Calu3 (cell line): ENCODE results near the gene DRC1. TPM values are rescaled to one million over a fixed set of nuclear protein-coding genes. Genes with fewer than 3 reads are reported as not detected.

Source experiments
- BruUV-seq: library from RNA; stranded (reverse); fragments of 400-500 nt; replicated peaks from 2 replicates; lab custom pipeline; 2021; lab: Mats Ljungman, UMichigan
- CTCF ChIA-PET: fragments of 300-600 bp; sonication (Branson Sonifier 250); formaldehyde crosslinking; loops from one replicate; lab custom pipeline; 2022; ENCODE audit warnings: antibody characterized with exemption; lab: Charles Lee
- DNase-seq: peaks from one replicate; pipeline ENCODE4 v3.0.0; 2022
- H3K27ac Mint-ChIP-seq: one replicate; pipeline ENCODE4 v1.8.0; 2022; ENCODE audit warnings: mixed read lengths; ENCODE audit not compliant: unreplicated experiment
- H3K27me3 Mint-ChIP-seq: one replicate; pipeline ENCODE4 v1.8.0; 2022; ENCODE audit warnings: mixed read lengths; ENCODE audit not compliant: unreplicated experiment
- H3K36me3 Mint-ChIP-seq: one replicate; pipeline ENCODE4 v1.8.0; 2022; ENCODE audit warnings: mild to moderate bottlenecking, moderate library complexity, mixed read lengths; ENCODE audit not compliant: insufficient read depth, unreplicated experiment
- H3K4me1 Mint-ChIP-seq: one replicate; pipeline ENCODE4 v1.8.0; 2022; ENCODE audit warnings: mild to moderate bottlenecking, low read depth, mixed read lengths; ENCODE audit not compliant: unreplicated experiment
- H3K4me3 Mint-ChIP-seq: one replicate; pipeline ENCODE4 v1.8.0; 2022; ENCODE audit warnings: mild to moderate bottlenecking, low read depth, moderate library complexity, mixed read lengths; ENCODE audit not compliant: unreplicated experiment
- H3K9me3 Mint-ChIP-seq: one replicate; pipeline ENCODE4 v1.8.0; 2022; ENCODE audit warnings: low read depth, mixed read lengths; ENCODE audit not compliant: unreplicated experiment
- intact Hi-C: fragments of 100-400 bp; cut with micrococcal nuclease; formaldehyde crosslinking; loops from one replicate; pipeline ENCODE4 v1.10.0; 2022; ENCODE audit not compliant: unreplicated experiment
- total RNA-seq: library from RNA; stranded (reverse); gene quantifications from 2 replicates; pipeline ENCODE4 v1.2.3, GENCODE V29; 2022
- TF ChIP-seq, protein P1 (sequence below): fragments of 200-600 bp; IDR thresholded peaks from one replicate; pipeline ENCODE4 v1.8.0; 2022; ENCODE audit warnings: antibody characterized with exemption; ENCODE audit not compliant: unreplicated experiment

The DRC1 gene
- total RNA-seq, 1 experiment from 2014 or later = not detected

DNA sequence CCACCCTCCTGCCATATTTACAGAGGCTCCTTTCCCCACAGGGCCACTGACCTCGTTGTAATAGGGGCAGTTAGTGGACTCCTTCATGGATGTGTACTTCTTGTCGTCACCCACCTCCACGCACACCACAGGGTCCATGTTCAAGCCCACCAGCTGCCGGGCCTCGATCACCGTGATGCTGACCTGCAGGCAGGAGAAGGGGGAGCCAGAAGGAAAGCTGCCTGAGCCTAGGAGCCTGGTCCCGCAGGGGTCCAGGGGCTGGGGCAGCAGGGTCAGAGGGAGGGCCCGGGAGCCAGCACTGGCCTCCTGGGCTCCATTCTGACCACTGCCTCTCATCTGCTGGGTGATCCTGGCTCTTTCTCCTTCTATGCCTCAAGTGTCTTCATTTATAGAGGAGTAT, 93.2 kb downstream of the DRC1 start:
- Mint-ChIP-seq H3K4me3 (no peak overlapping the region), H3K4me1 (no peaks in the 10 kb centered on the region), H3K36me3 (no peaks in the 10 kb centered on the region), H3K27me3 (peaks cover 28% of the 10 kb centered on the region), H3K27ac (no peak overlapping the region), H3K9me3 (no peaks in the 10 kb centered on the region)
- DNase-seq = no peak
- intact Hi-C loops = no loop called here
- TF ChIP-seq, protein P1, sequence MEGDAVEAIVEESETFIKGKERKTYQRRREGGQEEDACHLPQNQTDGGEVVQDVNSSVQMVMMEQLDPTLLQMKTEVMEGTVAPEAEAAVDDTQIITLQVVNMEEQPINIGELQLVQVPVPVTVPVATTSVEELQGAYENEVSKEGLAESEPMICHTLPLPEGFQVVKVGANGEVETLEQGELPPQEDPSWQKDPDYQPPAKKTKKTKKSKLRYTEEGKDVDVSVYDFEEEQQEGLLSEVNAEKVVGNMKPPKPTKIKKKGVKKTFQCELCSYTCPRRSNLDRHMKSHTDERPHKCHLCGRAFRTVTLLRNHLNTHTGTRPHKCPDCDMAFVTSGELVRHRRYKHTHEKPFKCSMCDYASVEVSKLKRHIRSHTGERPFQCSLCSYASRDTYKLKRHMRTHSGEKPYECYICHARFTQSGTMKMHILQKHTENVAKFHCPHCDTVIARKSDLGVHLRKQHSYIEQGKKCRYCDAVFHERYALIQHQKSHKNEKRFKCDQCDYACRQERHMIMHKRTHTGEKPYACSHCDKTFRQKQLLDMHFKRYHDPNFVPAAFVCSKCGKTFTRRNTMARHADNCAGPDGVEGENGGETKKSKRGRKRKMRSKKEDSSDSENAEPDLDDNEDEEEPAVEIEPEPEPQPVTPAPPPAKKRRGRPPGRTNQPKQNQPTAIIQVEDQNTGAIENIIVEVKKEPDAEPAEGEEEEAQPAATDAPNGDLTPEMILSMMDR = no peak
- CTCF ChIA-PET = no interaction called here
- no TSS peak for BruUV-seq

DNA sequence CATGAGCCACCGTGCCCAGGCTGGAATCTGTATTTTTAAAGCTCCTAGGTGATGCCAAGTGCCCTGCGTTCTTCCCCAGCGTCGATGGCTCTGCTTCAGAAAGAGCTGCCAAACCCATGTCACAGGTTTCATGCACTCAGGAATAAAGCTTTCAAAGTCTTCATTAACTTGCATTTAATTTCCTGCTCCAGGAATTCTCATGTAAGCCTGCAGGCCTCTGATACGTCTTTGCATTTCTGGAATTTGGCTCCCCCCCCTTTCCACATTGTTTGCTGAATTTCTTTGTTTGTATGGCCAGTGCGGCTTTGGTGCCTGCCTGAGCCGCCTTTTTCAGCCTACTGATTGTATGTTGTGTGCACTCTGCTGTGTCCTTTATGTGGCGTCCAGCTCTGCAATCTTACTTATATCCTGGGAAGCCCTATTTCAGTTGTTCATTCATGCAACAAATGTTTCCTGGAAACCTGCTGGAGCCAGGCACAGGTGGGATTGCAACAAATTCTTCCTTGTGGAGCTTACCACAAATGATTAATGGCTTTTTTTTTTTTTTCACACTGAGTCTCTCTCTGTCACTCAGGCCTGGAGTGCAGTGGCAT, 94.1 kb downstream of the DRC1 start:
- Mint-ChIP-seq H3K27me3 (peaks cover 37% of the 10 kb centered on the region), H3K36me3 (no peaks in the 10 kb centered on the region), H3K4me3 (no peak overlapping the region), H3K4me1 (no peaks in the 10 kb centered on the region), H3K9me3 (no peaks in the 10 kb centered on the region), H3K27ac (no peak overlapping the region)
- TF ChIP-seq, protein P1 = no peak
- no TSS peak for BruUV-seq
- intact Hi-C loops = no loop called here
- CTCF ChIA-PET = interaction anchor here (0.7 kb wide), 2 partner anchors 39 to 771 kb away, joined by 3 to 4 read pairs; no protein-coding TSS in a partner anchor
- no peak for DNase-seq

DNA sequence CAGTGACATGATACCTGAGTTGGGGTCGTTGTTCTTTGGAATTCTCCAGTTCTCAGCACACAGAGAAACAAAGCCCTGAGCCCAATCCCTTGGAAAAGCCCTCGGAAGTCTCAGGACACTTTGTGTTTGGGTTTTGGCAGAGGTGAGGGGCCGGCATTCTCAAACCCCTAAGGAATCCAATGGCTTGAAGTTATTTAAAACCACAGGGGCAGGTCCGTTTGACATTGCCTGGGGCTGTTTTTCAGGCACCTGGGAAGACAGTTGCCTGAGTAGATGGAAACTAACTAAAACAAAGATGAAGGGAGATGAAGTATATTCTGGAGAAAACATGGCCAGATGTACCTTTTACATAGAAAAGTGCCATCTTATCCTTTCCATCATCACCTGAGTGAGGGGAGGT, 98.7 kb downstream of the DRC1 start:
- CTCF ChIA-PET = no interaction called here
- Mint-ChIP-seq H3K27ac (no peak overlapping the region), H3K4me3 (no peak overlapping the region), H3K9me3 (no peaks in the 10 kb centered on the region), H3K27me3 (peaks cover 72% of the 10 kb centered on the region), H3K4me1 (no peaks in the 10 kb centered on the region), H3K36me3 (no peaks in the 10 kb centered on the region)
- no peak for DNase-seq
- BruUV-seq = no TSS peak
- intact Hi-C loops = loop anchor here (5.0 kb wide), 1 partner anchor 167 kb away; no protein-coding TSS in a partner anchor
- TF ChIP-seq, protein P1 = no peak

DNA sequence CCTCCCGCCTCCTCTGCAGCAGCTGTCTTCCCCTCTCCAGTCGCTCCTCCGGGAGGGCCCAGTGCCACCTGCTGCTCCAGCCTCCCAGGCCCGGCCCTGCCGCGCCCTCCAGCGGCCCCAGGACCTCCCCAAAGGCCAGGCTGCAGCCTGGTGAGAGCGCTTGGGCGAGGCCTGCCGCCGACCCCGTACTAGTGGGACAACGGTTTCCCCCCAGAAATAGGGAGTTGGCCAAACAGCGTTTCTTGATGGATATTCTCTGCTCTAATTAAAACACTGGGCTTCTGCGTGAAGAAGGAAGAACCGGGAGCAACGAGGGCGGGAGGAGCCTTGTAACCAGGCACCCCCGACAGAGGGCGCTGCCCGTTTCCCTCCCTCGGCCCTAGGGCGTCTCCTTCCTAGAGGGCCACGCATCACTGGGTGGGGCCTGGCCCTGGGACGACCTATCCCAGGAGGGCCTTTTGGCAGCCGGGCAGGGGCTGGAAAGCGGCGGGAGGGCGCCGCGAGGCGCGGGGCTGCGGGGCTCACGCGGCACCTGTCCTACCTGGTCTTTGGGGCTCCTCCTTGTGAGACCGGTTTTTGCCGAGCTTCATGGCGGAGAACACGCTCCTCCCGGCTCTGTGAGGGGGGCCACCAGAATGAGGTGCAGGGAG, 101.6 kb downstream of the DRC1 start:
- Mint-ChIP-seq H3K27ac (peak overlapping the region; percentile 3), H3K9me3 (no peaks in the 10 kb centered on the region), H3K4me1 (no peaks in the 10 kb centered on the region), H3K4me3 (peak overlapping the region; percentile 62), H3K27me3 (peaks cover 63% of the 10 kb centered on the region), H3K36me3 (no peaks in the 10 kb centered on the region)
- peak; percentile 90 for DNase-seq
- no TSS peak for BruUV-seq
- intact Hi-C loops = loop anchor here (1.0 to 5.0 kb wide), 2 partner anchors 75 to 164 kb away; no protein-coding TSS in a partner anchor
- CTCF ChIA-PET = interaction anchor here (0.8 to 1.6 kb wide), 5 partner anchors 12 to 85 kb away, joined by 3 to 5 read pairs (median 3); no protein-coding TSS in a partner anchor
- TF ChIP-seq, protein P1 = peak; percentile 91
